GM19438 (cell line): Measurements from ENCODE around the gene EN1.

Experiments
- ATAC-seq: cut with Tn5 transposase; IDR thresholded peaks from one replicate; pipeline ENCODE4 v1.9.1; 2021; ENCODE audit warnings: low read depth; ENCODE audit not compliant: unreplicated experiment

The EN1 gene

GRCh38 chr2:118856330-118856977, 9.0 kb upstream of the EN1 start:
- no peak for ATAC-seq

- ATAC-seq, result peak; percentile 91
Observed at GRCh38 chr2:118855451-118856279, 8.2 kb upstream of the EN1 start.

GRCh38 chr2:118854507-118855345, 7.3 kb upstream of the EN1 start:
- no peak for ATAC-seq

GRCh38 chr2:118853651-118854291, 6.3 kb upstream of the EN1 start:
- ATAC-seq, result no peak

- no peak for ATAC-seq
Observed at GRCh38 chr2:118853129-118853640, 5.7 kb upstream of the EN1 start.

- ATAC-seq, result no peak
Observed at GRCh38 chr2:118852605-118853128, 5.2 kb upstream of the EN1 start.

GRCh38 chr2:118851650-118852049, 4.2 kb upstream of the EN1 start:
- no peak for ATAC-seq

GRCh38 chr2:118850901-118851415, 3.5 kb upstream of the EN1 start:
- ATAC-seq, result no peak

GRCh38 chr2:118850168-118850900, 2.9 kb upstream of the EN1 start:
- no peak for ATAC-seq

- no peak for ATAC-seq
Observed at GRCh38 chr2:118849226-118850167, 2.0 kb upstream of the EN1 start.

GRCh38 chr2:118848381-118849225, 1.2 kb upstream of the EN1 start:
- ATAC-seq, result no peak

- ATAC-seq, result no peak
Observed at GRCh38 chr2:118847762-118848172, 319 bp upstream of the EN1 start.

GRCh38 chr2:118846442-118846952, 951 bp downstream of the EN1 start:
- ATAC-seq, result no peak

- no peak for ATAC-seq
Observed at GRCh38 chr2:118845522-118846441, 1.7 kb downstream of the EN1 start.

GRCh38 chr2:118845005-118845521, 2.4 kb downstream of the EN1 start:
- no peak for ATAC-seq
